Measurements from ENCODE around the gene RYR2.

DNA sequence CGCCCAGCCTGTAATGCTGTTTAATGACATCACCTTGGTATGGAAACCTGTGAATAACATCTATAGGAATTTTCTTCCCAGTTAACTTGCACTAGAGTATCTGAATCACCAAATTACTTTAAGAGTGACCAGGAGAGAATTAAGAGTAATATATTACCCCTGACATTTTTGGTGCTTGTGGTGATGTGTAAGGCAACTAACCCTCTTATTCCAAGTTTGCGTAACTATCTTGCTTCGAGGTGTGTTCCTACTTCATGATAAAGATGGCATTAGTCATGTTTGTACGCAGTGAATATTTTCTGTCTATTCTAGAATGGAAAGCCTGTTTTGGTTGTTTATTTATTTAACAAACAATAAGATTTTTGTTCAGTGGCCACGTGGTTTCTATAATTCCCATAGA is 717.4 kb downstream of the RYR2 start:
- TF ChIP-seq, protein P1, sequence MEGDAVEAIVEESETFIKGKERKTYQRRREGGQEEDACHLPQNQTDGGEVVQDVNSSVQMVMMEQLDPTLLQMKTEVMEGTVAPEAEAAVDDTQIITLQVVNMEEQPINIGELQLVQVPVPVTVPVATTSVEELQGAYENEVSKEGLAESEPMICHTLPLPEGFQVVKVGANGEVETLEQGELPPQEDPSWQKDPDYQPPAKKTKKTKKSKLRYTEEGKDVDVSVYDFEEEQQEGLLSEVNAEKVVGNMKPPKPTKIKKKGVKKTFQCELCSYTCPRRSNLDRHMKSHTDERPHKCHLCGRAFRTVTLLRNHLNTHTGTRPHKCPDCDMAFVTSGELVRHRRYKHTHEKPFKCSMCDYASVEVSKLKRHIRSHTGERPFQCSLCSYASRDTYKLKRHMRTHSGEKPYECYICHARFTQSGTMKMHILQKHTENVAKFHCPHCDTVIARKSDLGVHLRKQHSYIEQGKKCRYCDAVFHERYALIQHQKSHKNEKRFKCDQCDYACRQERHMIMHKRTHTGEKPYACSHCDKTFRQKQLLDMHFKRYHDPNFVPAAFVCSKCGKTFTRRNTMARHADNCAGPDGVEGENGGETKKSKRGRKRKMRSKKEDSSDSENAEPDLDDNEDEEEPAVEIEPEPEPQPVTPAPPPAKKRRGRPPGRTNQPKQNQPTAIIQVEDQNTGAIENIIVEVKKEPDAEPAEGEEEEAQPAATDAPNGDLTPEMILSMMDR (IDR thresholded peaks at IDR 0.05) = no peak
- TF ChIP-seq EP300 (IDR thresholded peaks at IDR 0.05) = no peak

Data from suprapubic skin (tissue), 3 donors.